IMR-90 (cell line): ENCODE measurements around the gene SLC26A6. TPM values are rescaled to one million over a fixed set of nuclear protein-coding genes. Genes with fewer than 3 reads are reported as not detected.

Source experiments
- ATAC-seq: fragments of 200-7000 bp; cut with Tn5 transposase; 2 replicates; pipeline ENCODE4 v1.9.1; 2020; ENCODE audit warnings: low read depth, mild to moderate bottlenecking, moderate library complexity
- BruUV-seq: library from RNA; stranded (reverse); fragments of 400-500 nt; replicated peaks from 2 replicates; lab custom pipeline; 2021; lab: Mats Ljungman, UMichigan
- CTCF ChIA-PET: fragments of 300-600 bp; formaldehyde crosslinking; extraction: SDS; loops from one replicate; lab custom pipeline; 2021; ENCODE audit warnings: antibody characterized with exemption; lab: Yijun Ruan, JAX
- POLR2A ChIA-PET: fragments of 300-600 bp; sonication (Branson Sonifier 250); formaldehyde crosslinking; loops from one replicate; lab custom pipeline; 2022; ENCODE audit warnings: antibody characterized with exemption; ENCODE audit not compliant: unreplicated experiment; lab: Charles Lee
- DNase-seq: peaks from one replicate; pipeline ENCODE4 v3.0.0; 2013
- H2AFZ ChIP-seq: replicated peaks from 2 replicates; pipeline ENCODE3; 2013; ENCODE audit warnings: low read length, mild to moderate bottlenecking; ENCODE audit not compliant: poor library complexity
- H2AK5ac ChIP-seq: 2 replicates; pipeline ENCODE4 v1.6.1; 2013; ENCODE audit warnings: low read depth, low read length, inconsistent platforms
- H2AK9ac ChIP-seq: replicated peaks from 2 replicates; pipeline ENCODE3; 2013; ENCODE audit warnings: mild to moderate bottlenecking, low read depth, low read length, moderate library complexity; ENCODE audit not compliant: poor library complexity
- H2BK120ac ChIP-seq: 2 replicates; pipeline ENCODE4 v1.6.1; 2013; ENCODE audit warnings: low read depth, low read length, inconsistent platforms
- H2BK15ac ChIP-seq: 3 replicates; pipeline ENCODE4 v1.6.1; 2013; ENCODE audit warnings: low read depth, low read length, inconsistent platforms
- H2BK20ac ChIP-seq: 2 replicates; pipeline ENCODE4 v1.6.1; 2013; ENCODE audit warnings: low read depth, mild to moderate bottlenecking, inconsistent platforms, low read length, moderate library complexity
- H2BK5ac ChIP-seq: 2 replicates; pipeline ENCODE4 v1.6.1; 2013; ENCODE audit warnings: mild to moderate bottlenecking, low read depth, low read length, inconsistent platforms; ENCODE audit not compliant: poor library complexity, severe bottlenecking
- H3K14ac ChIP-seq: replicated peaks from 2 replicates; pipeline ENCODE4 v1.6.1; 2013; ENCODE audit warnings: low read depth, low read length, inconsistent platforms
- H3K18ac ChIP-seq: 2 replicates; pipeline ENCODE4 v1.6.1; 2013; ENCODE audit warnings: low read depth, low read length, control low read depth
- H3K23ac ChIP-seq: 2 replicates; pipeline ENCODE4 v1.6.1; 2013; ENCODE audit warnings: low read depth, low read length, inconsistent platforms
- H3K27ac ChIP-seq: 2 replicates; pipeline ENCODE4 v1.5.1; 2013; ENCODE audit warnings: mild to moderate bottlenecking, control low read depth, low read length; ENCODE audit not compliant: insufficient read depth
- H3K27me3 ChIP-seq: 2 replicates; pipeline ENCODE4 v1.6.1; 2013; ENCODE audit warnings: low read length; ENCODE audit not compliant: control insufficient read depth, insufficient read depth
- H3K36me3 ChIP-seq: 2 replicates; pipeline ENCODE4 v1.6.1; 2013; ENCODE audit warnings: low read length, mixed read lengths; ENCODE audit not compliant: control insufficient read depth, insufficient read depth
- H3K4ac ChIP-seq: 2 replicates; pipeline ENCODE4 v1.6.1; 2013; ENCODE audit warnings: low read depth, low read length, inconsistent platforms
- H3K4me1 ChIP-seq: 2 replicates; pipeline ENCODE4 v1.6.1; 2013; ENCODE audit warnings: low read length, mixed read lengths; ENCODE audit not compliant: control insufficient read depth, insufficient read depth
- H3K4me2 ChIP-seq: 2 replicates; pipeline ENCODE4 v1.6.1; 2013; ENCODE audit warnings: low read depth, mild to moderate bottlenecking, control low read depth, low read length, moderate library complexity
- H3K4me3 ChIP-seq: 2 replicates; pipeline ENCODE4 v1.5.1; 2013; ENCODE audit warnings: low read depth, mild to moderate bottlenecking, control low read depth, low read length, moderate library complexity; ENCODE audit not compliant: insufficient read depth
- H3K56ac ChIP-seq: 2 replicates; pipeline ENCODE4 v1.6.1; 2013; ENCODE audit warnings: low read length, inconsistent platforms; ENCODE audit not compliant: insufficient read depth; ENCODE audit errors: extremely low read depth
- H3K79me1 ChIP-seq, 2 experiments: 2 replicates each; pipeline ENCODE4 v1.6.1; 2013; ENCODE audit warnings: low read length in 2 of 2, inconsistent platforms in 1 of 2, low read depth in 1 of 2
- H3K9ac ChIP-seq: 2 replicates; pipeline ENCODE4 v1.6.1; 2013; ENCODE audit warnings: low read depth, low read length, control low read depth
- H3K9me1 ChIP-seq: 2 replicates; pipeline ENCODE4 v1.6.1; 2013; ENCODE audit warnings: low read length, inconsistent platforms; ENCODE audit not compliant: insufficient read depth
- H3K9me3 ChIP-seq: 2 replicates; pipeline ENCODE4 v1.6.1; 2013; ENCODE audit warnings: low read length; ENCODE audit not compliant: control insufficient read depth, insufficient read depth
- H4K20me1 ChIP-seq: 2 replicates; pipeline ENCODE4 v1.6.1; 2013; ENCODE audit warnings: low read length, inconsistent platforms; ENCODE audit not compliant: insufficient read depth
- H4K5ac ChIP-seq: 2 replicates; pipeline ENCODE4 v1.6.1; 2013; ENCODE audit warnings: mild to moderate bottlenecking, low read depth, low read length, control low read depth
- H4K8ac ChIP-seq, 2 experiments: 2 replicates each; pipeline ENCODE4 v1.6.1; 2013; ENCODE audit warnings: low read depth in 2 of 2, low read length in 2 of 2, control low read depth in 1 of 2, inconsistent platforms in 1 of 2
- H4K91ac ChIP-seq: 2 replicates; pipeline ENCODE4 v1.6.1; 2013; ENCODE audit warnings: low read depth, low read length, inconsistent platforms; ENCODE audit not compliant: insufficient read depth
- FOS ChIP-seq: fragments of 150-350 bp; IDR thresholded peaks from 2 replicates; pipeline ENCODE4 v1.6.1; 2016; ENCODE audit warnings: low read depth, low read length
- MXI1 ChIP-seq: IDR thresholded peaks from 2 replicates; pipeline ENCODE4 v1.6.1; 2012; ENCODE audit warnings: low read depth, mild to moderate bottlenecking, low read length, moderate library complexity, borderline replicate concordance
- RCOR1 ChIP-seq: IDR thresholded peaks from 2 replicates; pipeline ENCODE4 v1.6.1; 2012; ENCODE audit warnings: mild to moderate bottlenecking, low read length, improper control_type of control experiment; ENCODE audit not compliant: insufficient replicate concordance
- WGBS, 2 experiments: methylation state at CpG; one replicate each; pipeline versions ENCODE4 v1.1.5 to v1.1.7; 2013; ENCODE audit warnings: missing lambda C conversion rate in 2 of 2; ENCODE audit not compliant: insufficient read length in 1 of 2; ENCODE audit errors: extremely low coverage in 2 of 2; 5-methylcytosine and 5-hydroxymethylcytosine counted together
- dilution Hi-C: fragments of 300-500 bp; cut with HindIII; formaldehyde crosslinking; loops from one replicate; pipeline ENCODE4 v1.14.3; 2018; ENCODE audit warnings: low sequenced_read_pairs; ENCODE audit not compliant: unreplicated experiment
- in situ Hi-C: fragments of 300-500 bp; cut with MboI; formaldehyde crosslinking; loops from 3 replicates; pipeline ENCODE4 v1.14.3; 2019; ENCODE audit warnings: low sequenced_read_pairs, inconsistent platforms, mixed read lengths
- intact Hi-C: fragments of 100-400 bp; cut with micrococcal nuclease; formaldehyde crosslinking; loops from 2 replicates; pipeline ENCODE4 v1.10.0; 2022
- polyA plus RNA-seq, 3 experiments: library from polyadenylated mRNA; depleted of rRNA; stranded (reverse); fragments of >200 nt; gene quantifications; 2 replicates each; pipeline ENCODE4 v1.2.3, GENCODE V29; 2012; ENCODE audit warnings: low replicate concordance in 1 of 3
- total RNA-seq: library from RNA; depleted of rRNA; stranded (reverse); fragments of >200 nt; gene quantifications from 2 replicates; pipeline ENCODE4 v1.2.3, GENCODE V29; 2012

Gene SLC26A6
- total and polyA plus RNA-seq, 2 of the 4 experiments (the other 2 are of a cell fraction): 11.8 to 34.3 TPM

DNA sequence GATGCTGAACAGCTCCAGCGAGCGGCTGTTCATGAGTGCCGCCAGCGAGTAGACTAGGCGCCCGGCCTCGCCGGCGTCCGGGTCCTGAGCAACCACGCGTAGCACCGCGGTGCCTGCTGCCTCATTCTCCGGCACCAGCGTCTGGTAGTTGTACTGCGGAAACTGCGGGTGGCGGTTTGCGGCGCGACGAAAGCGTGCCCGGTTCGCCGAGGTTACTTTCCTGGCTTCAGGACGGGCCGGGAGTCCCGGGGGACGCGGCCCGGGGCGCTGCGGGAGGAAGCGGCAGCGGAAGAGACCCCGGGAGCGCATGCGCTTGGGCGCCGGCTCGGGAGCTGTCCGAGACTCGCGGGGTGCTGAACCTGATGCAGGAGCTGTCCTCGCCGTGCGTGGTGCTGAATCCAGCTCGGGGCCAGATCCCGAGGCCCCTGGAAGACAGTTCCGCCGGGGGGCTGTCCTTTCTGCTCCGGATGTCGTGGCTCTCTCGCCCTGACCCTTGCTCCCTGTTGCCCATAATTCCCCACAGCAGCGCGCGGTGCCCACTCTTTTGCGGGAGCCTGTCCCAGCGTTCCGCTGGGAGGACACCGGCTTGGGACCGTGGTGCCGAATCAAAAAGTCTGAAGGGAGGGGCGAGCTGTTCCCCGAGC, 26.4 kb upstream of the SLC26A6 start:
- CTCF ChIA-PET: interaction anchor here (2.0 kb wide), 1 partner anchor 49 kb away, joined by 5 read pairs; no protein-coding TSS in a partner anchor
- BruUV-seq: no TSS peak
- Histone ChIP-seq H2AK5ac (no peak overlapping the region), H4K20me1 (no peaks in the 10 kb centered on the region), H3K4me1 (peaks cover under 1% of the 10 kb centered on the region; the same call in 1 of the 2 replicates), H3K36me3 (no peaks in the 10 kb centered on the region), H2AK9ac (no peak overlapping the region), H2BK120ac (no peak overlapping the region), H3K4me3 (peak overlapping the region; percentile 57), H3K9ac (no peak overlapping the region), H3K14ac (no peak overlapping the region), H3K4me2 (peak overlapping the region; percentile 96), H2BK5ac (no peak overlapping the region), H4K8ac (no peak overlapping the region), H3K27ac (no peak overlapping the region), H3K9me1 (peaks cover 5% of the 10 kb centered on the region), H2BK20ac (no peak overlapping the region), H2AFZ (peak overlapping the region; percentile 90), H3K9me3 (no peaks in the 10 kb centered on the region), H3K79me1 (peaks cover 0 to 5% of the 10 kb centered on the region in 2 experiments; a peak in 1 of 4 replicates), H3K18ac (no peak overlapping the region), H3K23ac (no peak overlapping the region), H3K56ac (no peak overlapping the region), H4K5ac (no peak overlapping the region), H3K27me3 (no peaks in the 10 kb centered on the region), H3K4ac (no peak overlapping the region), H4K91ac (no peak overlapping the region), H2BK15ac (no peak overlapping the region)
- ATAC-seq (peak; percentile 25), DNase-seq (peak; percentile 41)
- POLR2A ChIA-PET: no interaction called here
- dilution Hi-C loops: no loop called here
- intact Hi-C loops: no loop called here
- WGBS, 2 experiments: 2% methylated on average over 43 of the region's 67 CpGs; no CpG with 5 or more reads in 1 of the 2 experiments
- peak; percentile 98 for TF ChIP-seq MXI1
- peak; percentile 98 for TF ChIP-seq RCOR1
- TF ChIP-seq FOS: no peak
- in situ Hi-C loops: loop anchor here (10.0 kb wide), 1 partner anchor 197 kb away; a partner anchor contains a TSS
